NCI-H2227 treated with DMSO at 0.1 percent for 48 hours (cell line): Measurements from ENCODE around the gene STX4.

Experiments used
- DNase-seq: peaks from one replicate; lab custom pipeline; 2025; lab: John Stamatoyannopoulos, UW

STX4 gene

DNA sequence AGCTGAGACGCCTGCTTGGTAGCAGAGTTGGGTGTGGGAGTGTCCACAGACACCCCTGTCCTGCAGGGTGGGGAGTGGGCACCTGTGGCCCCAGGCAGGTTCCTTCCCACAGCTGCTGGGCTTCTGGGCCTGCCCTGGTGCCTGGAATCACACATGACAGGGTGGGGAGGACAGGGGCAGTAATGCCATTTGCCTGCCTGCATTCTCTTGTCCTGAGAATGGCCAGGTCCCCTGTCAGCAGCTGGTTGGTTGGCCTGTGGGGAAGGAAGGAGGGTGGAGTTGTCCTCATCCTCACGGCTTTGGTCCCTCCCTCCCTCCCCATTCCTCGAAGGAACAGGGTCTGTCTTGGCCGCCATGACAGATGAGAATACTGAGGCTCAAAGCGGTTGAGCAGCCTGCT is 50.2 kb downstream of the STX4 start:
- DNase-seq: no peak

DNA sequence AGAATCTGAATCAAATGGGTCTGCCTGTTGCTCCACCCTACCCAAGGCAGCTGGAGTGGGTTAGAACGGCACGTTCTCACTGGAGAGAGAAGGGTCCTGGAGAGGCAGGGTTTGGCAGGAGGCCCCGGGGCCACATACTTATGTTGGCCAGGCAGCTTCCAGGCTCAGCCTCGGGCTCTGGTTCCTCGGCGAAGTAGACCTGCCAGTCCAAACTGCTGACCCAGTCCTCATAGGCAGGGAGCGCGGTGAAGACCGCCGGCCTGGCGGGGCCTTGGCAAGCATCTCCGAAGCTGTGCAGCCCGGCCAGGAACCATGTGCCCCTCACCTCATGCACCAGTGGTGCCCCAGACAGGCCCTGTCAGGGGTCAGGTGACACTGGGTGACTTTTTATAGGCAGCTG is 50.6 kb downstream of the STX4 start:
- no peak for DNase-seq

DNA sequence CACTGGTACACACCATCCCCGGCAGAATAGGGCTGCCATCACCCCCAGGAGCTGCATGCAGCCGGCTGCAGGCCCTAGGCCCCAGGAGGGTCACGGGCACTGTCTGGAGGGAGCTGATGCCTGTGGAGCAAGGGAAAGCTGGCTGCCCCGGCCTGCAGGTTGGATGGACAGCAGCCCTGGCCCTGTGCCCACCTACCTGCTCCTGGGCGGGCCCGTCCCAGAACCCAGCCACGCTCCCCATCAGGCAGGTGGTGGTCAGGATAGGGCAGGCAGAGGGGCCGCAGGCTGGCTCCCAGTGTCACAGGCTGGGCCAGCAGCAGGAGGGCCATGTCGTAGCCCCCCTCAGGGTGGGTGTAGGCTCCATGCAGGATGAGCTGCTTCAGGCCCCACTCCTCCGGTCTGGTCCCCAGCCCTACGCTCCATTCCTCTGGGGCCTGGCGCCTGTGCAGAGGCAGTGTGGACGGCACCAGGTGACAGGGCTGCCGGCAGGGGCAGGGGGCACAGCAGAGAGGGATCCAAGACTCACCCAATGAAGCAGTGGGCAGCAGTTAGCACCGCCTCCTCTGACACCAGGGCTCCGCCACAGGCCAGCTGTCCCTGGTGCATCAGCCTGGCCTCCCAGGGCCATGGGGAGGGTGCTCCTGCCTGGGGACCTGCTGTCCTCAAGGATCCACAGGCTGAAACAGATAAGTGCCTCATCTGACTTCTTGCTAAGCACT is 51.4 kb downstream of the STX4 start:
- no peak for DNase-seq

DNA sequence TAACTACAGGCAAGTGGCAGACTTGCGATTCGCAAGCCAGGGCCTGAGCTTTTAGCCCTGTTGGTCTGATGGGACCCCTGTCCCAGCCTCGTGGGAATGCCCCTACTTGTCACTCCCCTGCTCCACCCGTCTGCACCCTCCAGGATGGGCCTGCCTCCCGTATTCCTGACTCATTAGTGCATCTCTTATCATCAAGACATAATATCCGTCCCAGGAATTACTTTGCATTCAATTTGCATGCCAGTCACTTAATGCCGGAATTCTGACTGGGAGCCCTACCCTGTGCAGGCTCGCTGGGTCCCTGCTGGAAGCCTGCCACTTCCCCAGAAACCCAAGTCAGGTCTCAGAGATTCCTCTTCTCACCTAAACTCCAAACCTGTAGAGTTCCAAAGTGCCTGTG is 52.1 kb downstream of the STX4 start:
- no peak for DNase-seq

DNA sequence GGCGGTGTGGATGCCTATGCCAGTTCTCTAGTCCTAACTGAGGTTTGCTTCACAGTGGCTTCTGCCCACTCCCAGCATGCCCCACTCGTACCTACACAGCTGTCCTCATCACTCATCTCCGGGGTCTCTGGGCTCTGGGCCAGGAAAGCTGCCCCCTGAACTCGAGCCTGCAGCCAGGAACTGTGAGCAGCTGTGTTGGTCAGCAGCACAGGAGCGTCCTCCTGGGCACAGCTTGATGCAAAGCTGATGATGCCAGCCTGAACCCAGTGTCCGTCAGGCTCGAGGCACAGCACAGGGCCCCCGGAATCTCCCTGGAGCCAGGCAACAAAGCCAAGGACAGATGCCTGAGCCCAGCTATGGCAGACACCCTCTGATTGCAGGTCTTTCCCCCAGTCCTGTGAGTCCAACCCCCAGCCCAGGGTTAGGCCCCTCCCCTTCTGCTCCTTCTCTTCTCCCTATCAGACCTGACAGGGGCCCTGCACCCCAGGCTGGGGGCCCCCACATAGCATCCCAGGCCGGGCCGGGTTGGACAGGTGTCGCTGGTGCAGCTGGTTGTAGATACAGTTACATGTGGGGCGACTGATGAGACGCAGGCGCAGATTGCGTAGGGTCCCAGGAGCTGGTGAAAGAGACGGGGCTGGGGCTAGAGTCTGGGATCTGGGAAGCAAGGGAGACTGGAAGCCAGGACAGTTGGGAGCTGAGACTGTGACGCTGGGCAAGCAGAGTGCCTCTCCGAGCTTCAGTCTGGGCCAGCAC is 52.7 kb downstream of the STX4 start:
- no peak for DNase-seq

DNA sequence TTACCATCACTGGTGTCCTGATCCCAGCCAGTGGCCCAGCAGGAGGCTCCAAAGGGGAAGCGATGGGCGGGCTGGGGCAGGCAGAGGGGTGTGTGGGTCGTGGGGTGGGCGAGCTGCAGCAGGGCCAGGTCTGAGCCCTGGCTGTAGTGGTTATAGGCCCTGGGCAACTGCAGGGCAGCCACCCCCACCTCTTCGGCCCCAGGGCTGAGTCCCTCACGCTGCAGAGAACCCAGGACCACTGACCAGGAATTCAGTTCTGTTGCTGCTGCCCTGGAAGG is 53.2 kb downstream of the STX4 start:
- DNase-seq: no peak

DNA sequence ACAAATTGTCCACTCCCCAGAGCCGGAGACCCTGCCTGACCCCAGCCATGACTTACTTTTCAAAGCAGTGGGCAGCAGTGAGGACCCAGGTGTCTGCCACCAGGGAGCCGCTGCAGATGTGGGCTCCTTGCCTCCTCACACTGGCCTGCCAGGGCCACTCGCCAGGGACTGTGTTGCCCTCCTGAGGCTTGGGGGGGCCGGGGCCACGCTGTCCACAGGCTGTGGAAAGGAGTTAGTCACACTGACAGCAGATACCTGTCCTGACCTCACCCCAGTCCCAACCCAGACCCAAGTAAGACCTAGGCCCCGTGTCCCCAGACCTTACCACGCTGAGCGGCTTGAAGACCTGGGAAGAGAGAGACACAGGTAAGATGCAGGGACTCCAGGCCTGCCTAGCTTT is 54.1 kb downstream of the STX4 start:
- no peak for DNase-seq

DNA sequence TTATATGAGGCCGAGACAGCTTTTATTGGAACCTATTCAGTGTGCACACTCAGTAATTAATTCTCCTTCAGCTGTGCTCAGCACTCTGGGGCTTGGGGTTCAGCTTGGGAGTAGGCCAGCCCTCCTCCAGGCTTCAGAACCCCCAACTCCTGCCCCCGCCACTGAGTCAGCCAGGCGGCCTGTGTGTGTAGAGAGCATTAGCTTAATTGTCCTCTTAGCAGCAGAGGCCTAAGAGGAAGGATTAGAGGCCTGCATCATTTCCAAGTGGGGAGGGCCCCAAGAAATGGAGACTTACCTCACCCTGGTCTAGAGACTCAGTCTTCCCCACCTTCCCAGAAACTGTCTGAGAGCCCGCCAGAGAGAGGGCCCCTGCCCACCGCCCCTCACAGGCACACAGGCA is 54.6 kb downstream of the STX4 start:
- no peak for DNase-seq

DNA sequence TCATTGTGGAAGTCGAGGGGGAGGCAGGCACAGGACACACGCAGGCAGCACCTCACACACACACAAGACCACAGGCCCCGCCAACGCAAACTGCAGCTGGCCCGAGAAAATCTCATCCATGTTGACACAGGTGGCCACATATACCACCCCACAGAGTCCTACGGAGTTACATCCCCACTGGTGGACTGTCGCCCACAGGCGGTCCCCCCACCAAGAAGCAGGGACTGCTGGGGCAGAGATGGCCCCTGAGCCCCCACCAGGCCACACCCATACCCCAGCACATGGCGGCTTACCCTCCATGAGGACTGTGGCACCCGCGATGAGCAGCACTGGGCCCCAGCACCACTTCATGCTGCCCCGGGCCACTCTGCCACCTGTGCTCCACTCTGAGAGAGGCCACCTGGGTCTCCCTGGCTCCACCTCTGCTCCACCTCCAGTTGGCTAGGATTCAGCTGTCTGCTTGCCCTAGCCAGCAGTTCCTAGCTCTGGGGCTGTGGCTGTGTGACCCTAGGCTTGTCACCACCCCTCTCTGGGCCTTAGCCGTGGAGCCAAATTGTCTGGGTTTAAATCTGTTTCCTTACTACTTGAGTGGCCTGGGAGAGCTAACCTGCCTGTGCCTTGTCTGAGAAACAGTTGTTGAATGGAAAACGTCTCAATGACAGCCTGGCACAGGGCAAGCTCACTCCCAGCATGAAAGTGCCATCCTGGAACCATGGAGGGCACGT is 55.3 kb downstream of the STX4 start, which contains the start of gene PRSS53:
TSS of gene PRSS53 (minus strand) at position 485 of the 725 bp plus-strand sequence. CDS start at position 351, 134 bp downstream.
- DNase-seq: no peak

DNA sequence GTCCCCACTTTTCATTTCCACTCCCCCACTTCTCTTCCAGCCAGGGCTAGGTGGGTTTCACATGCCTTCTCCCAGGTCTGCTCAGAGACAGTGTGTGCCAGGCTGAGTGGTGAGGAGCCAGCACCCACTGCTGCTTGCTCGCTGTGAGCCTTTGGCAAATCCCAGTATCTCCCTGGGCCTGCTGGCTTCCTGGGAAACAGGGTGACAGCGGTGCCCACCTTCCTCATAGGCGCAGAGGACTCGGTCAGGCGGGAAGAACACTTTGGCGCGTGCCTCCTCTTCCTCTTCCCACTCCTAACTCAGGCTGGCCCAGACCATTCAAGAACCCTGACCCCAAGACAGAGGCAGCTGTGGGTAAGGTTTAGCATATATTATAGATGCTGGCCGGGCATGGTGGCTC is 55.8 kb downstream of the STX4 start:
- no peak for DNase-seq
